GM12878 (cell line): ENCODE data around the gene NXF2. TPM values are rescaled to one million over a fixed set of nuclear protein-coding genes. Genes with fewer than 3 reads are reported as not detected.

ENCODE experiments used
- ATAC-seq: fragments of 200-7000 bp; cut with Tn5 transposase; 3 replicates; pipeline ENCODE4 v1.9.1; 2020; ENCODE audit warnings: mild to moderate bottlenecking, moderate library complexity
- BruUV-seq: library from RNA; stranded (reverse); fragments of 400-500 nt; replicated peaks from 2 replicates; lab custom pipeline; 2021; lab: Mats Ljungman, UMichigan
- CTCF ChIA-PET: fragments of 300-600 bp; sonication (Branson Sonifier 250); formaldehyde crosslinking; extraction: SDS; loops from one replicate; lab custom pipeline; 2021; ENCODE audit warnings: inconsistent platforms; lab: Yijun Ruan, JAX
- POLR2A ChIA-PET: fragments of 350-600 bp; formaldehyde crosslinking; extraction: SDS; loops from one replicate; lab custom pipeline; 2021; ENCODE audit warnings: inconsistent platforms; lab: Charles Lee
- RAD21 ChIA-PET: fragments of 300-600 bp; sonication (Branson Sonifier 250); formaldehyde crosslinking; loops from one replicate; lab custom pipeline; 2023; ENCODE audit warnings: antibody characterized with exemption; ENCODE audit not compliant: unreplicated experiment; lab: Charles Lee
- SMC1A ChIA-PET: fragments of 300-600 bp; sonication (Branson Sonifier 250); formaldehyde crosslinking; loops from one replicate; lab custom pipeline; 2023; ENCODE audit not compliant: unreplicated experiment, uncharacterized antibody; lab: Charles Lee
- DNase-seq: peaks from one replicate; pipeline ENCODE4 v3.0.0-alpha.2; 2011; ENCODE audit warnings: low read depth, low spot score
- FAIRE-seq: peaks from 3 replicates; lab custom pipeline; 2011; peaks lifted over from hg19 to GRCh38; lab: Jason Lieb, UNC
- H2AFZ ChIP-seq: 2 replicates; pipeline ENCODE4 v1.6.0; 2011; ENCODE audit warnings: low read depth, low read length, control low read depth; ENCODE audit not compliant: control insufficient read depth
- H3K27ac ChIP-seq: 2 replicates; pipeline ENCODE4 v1.5.1; 2011; ENCODE audit warnings: control low read depth; ENCODE audit not compliant: control insufficient read depth, insufficient read depth
- H3K27me3 ChIP-seq, 2 experiments: replicated peaks in 1 of 2; 2 replicates each; pipeline versions ENCODE4 v1.6.0 to v1.6.1; 2011; ENCODE audit warnings: low read length in 1 of 2; ENCODE audit not compliant: control insufficient read depth in 2 of 2, insufficient read depth in 2 of 2
- H3K36me3 ChIP-seq, 2 experiments: 2 replicates each; pipeline ENCODE4 v1.5.1; 2011; ENCODE audit warnings: low read length in 1 of 2; ENCODE audit not compliant: control insufficient read depth in 2 of 2, insufficient read depth in 2 of 2
- H3K4me1 ChIP-seq: 2 replicates; pipeline ENCODE4 v1.6.1; 2011; ENCODE audit warnings: mild to moderate bottlenecking, low read length, moderate library complexity, mixed read lengths; ENCODE audit not compliant: control insufficient read depth, insufficient read depth
- H3K4me2 ChIP-seq: 2 replicates; pipeline ENCODE4 v1.6.0; 2011; ENCODE audit warnings: control low read depth; ENCODE audit not compliant: control insufficient read depth, insufficient read depth
- H3K4me3 ChIP-seq: fragments of 200-600 bp; sonication (generic); 2 replicates; pipeline ENCODE4 v1.5.1; 2016
- H3K79me2 ChIP-seq: 2 replicates; pipeline ENCODE4 v1.6.0; 2011; ENCODE audit warnings: low read length; ENCODE audit not compliant: control insufficient read depth, insufficient read depth
- H3K9ac ChIP-seq: 2 replicates; pipeline ENCODE4 v1.8.0; 2011; ENCODE audit warnings: low read length, control low read depth, mixed read lengths; ENCODE audit not compliant: control insufficient read depth, insufficient read depth
- H3K9me3 ChIP-seq: replicated peaks from 3 replicates; pipeline ENCODE4 v1.5.1; 2011; ENCODE audit warnings: mild to moderate bottlenecking, low read length; ENCODE audit not compliant: control insufficient read depth, insufficient read depth
- H4K20me1 ChIP-seq: 2 replicates; pipeline ENCODE4 v1.6.0; 2011; ENCODE audit not compliant: control insufficient read depth, insufficient read depth
- ATF7 ChIP-seq: fragments of 450-650 bp; IDR thresholded peaks from 2 replicates; pipeline ENCODE4 v1.6.1; 2016; ENCODE audit warnings: low read depth, mild to moderate bottlenecking
- CBX5 ChIP-seq: sonication (generic); IDR thresholded peaks from 2 replicates; pipeline ENCODE4 v1.6.1; 2016; ENCODE audit warnings: low read depth, moderate library complexity, mild to moderate bottlenecking, inconsistent platforms
- EED ChIP-seq: sonication (generic); IDR thresholded peaks from 2 replicates; pipeline ENCODE4 v1.6.1; 2016; ENCODE audit warnings: antibody characterized with exemption, low read depth
- EGR1 ChIP-seq, 2 experiments: IDR thresholded peaks; 1 replicate in 1 of 2; 2 replicates in 1 of 2; pipeline ENCODE4 v1.6.1; 2011 to 2012; ENCODE audit warnings: low read depth in 2 of 2, low read length in 2 of 2, borderline replicate concordance in 1 of 2, mild to moderate bottlenecking in 1 of 2, moderate library complexity in 1 of 2
- HDAC6 ChIP-seq: fragments of 200-600 bp; sonication (generic); IDR thresholded peaks from one replicate; pipeline ENCODE4 v1.8.0; 2017; ENCODE audit warnings: antibody characterized with exemption; ENCODE audit not compliant: unreplicated experiment
- HDGF ChIP-seq: fragments of 450-650 bp; IDR thresholded peaks from 2 replicates; pipeline ENCODE4 v1.6.1; 2016; ENCODE audit warnings: antibody characterized with exemption
- IKZF2 ChIP-seq, 2 experiments: fragments of 450-650 bp; IDR thresholded peaks; 2 replicates each; pipeline ENCODE4 v1.6.1; 2017; ENCODE audit warnings: mild to moderate bottlenecking in 2 of 2, moderate library complexity in 2 of 2
- KDM1A ChIP-seq: fragments of 200-600 bp; sonication (generic); IDR thresholded peaks from 2 replicates; pipeline ENCODE4 v1.6.1; 2016; ENCODE audit warnings: borderline replicate concordance
- MTA3 ChIP-seq: IDR thresholded peaks from 2 replicates; pipeline ENCODE4 v1.6.1; 2012; ENCODE audit warnings: low read length, inconsistent platforms, borderline replicate concordance
- MYB ChIP-seq: fragments of 150-350 bp; IDR thresholded peaks from 2 replicates; pipeline ENCODE4 v1.6.1; 2014; ENCODE audit warnings: mild to moderate bottlenecking, low read depth, low read length, borderline replicate concordance
- NBN ChIP-seq: fragments of 450-650 bp; IDR thresholded peaks from 2 replicates; pipeline ENCODE4 v1.6.1; 2016
- NR2C2 ChIP-seq: IDR thresholded peaks from 2 replicates; pipeline ENCODE4 v1.6.1; 2011; ENCODE audit warnings: borderline replicate concordance, low read depth; ENCODE audit not compliant: control insufficient read depth, insufficient read length
- NR2F1 ChIP-seq: fragments of 450-650 bp; conservative IDR thresholded peaks from 2 replicates; pipeline ENCODE4 v1.6.1; 2017; ENCODE audit warnings: mild to moderate bottlenecking
- PAX8 ChIP-seq: fragments of 450-650 bp; IDR thresholded peaks from 2 replicates; pipeline ENCODE4 v1.6.1; 2017; ENCODE audit warnings: mild to moderate bottlenecking, moderate library complexity
- POLR2AphosphoS5 ChIP-seq: IDR thresholded peaks from 2 replicates; pipeline ENCODE4 v1.6.1; 2011; ENCODE audit warnings: mild to moderate bottlenecking, low read length, inconsistent platforms
- SREBF2 ChIP-seq: IDR thresholded peaks from 2 replicates; pipeline ENCODE4 v1.6.1; 2012; ENCODE audit warnings: mild to moderate bottlenecking, low read length
- YBX1 ChIP-seq: fragments of 450-650 bp; IDR thresholded peaks from 2 replicates; pipeline ENCODE4 v1.6.1; 2016; ENCODE audit warnings: antibody characterized with exemption
- ZSCAN29 ChIP-seq: fragments of 450-650 bp; IDR thresholded peaks from 2 replicates; pipeline ENCODE4 v1.6.1; 2017; ENCODE audit warnings: mild to moderate bottlenecking, moderate library complexity
- WGBS: methylation state at CpG from one replicate; pipeline ENCODE4 v1.1.6; 2016; ENCODE audit warnings: low lambda C conversion rate; ENCODE audit not compliant: insufficient replicate concordance, insufficient coverage; ENCODE audit errors: missing lambda C conversion rate; 5-methylcytosine and 5-hydroxymethylcytosine counted together
- in situ Hi-C: fragments of 300-500 bp; cut with MboI; formaldehyde crosslinking; loops from 9 replicates; pipeline ENCODE4 v1.14.3; 2018; ENCODE audit warnings: mixed read lengths
- intact Hi-C: fragments of 100-400 bp; cut with micrococcal nuclease; formaldehyde crosslinking; loops from one replicate; pipeline ENCODE4 v1.14.2; 2022; ENCODE audit not compliant: unreplicated experiment
- polyA plus RNA-seq, 11 experiments: library from polyadenylated mRNA; depleted of rRNA in 4 of 11; unstranded in 6 of 11; stranded (reverse) in 5 of 11; fragments of >200 nt; fragmentation: Nextera tagmentation in 4 of 11; fragmentation: Illumina TruSeq in 1 of 11; extraction: Ambion mirVana in 4 of 11; extraction: Trizol in 1 of 11; gene quantifications; 1 replicate in 1 of 11; 2 replicates in 10 of 11; pipeline versions ENCODE4 v1.2.1 to v1.2.3, GENCODE V29; 2011 to 2016; ENCODE audit warnings: inconsistent platforms in 2 of 11, missing spikeins in 2 of 11, low read depth in 1 of 11
- total RNA-seq, 4 experiments: library from RNA; depleted of rRNA in 3 of 4; stranded (reverse); fragments of >200 nt in 3 of 4; fragmentation: Illumina TruSeq in 1 of 4; extraction: Trizol in 1 of 4; gene quantifications; 2 replicates each; pipeline versions ENCODE4 v1.2.1 to v1.2.3, GENCODE V29; 2013 to 2021
- TF ChIP-seq, protein P1 (sequence below): fragments of 450-650 bp; IDR thresholded peaks from 2 replicates; pipeline ENCODE4 v1.6.1; 2017; ENCODE audit warnings: mild to moderate bottlenecking, moderate library complexity
- TF ChIP-seq, protein P2 (sequence below): fragments of 450-650 bp; IDR thresholded peaks from 2 replicates; pipeline ENCODE4 v1.6.1; 2018; ENCODE audit warnings: borderline replicate concordance, mild to moderate bottlenecking; ENCODE audit not compliant: partially characterized antibody

Gene NXF2
- total and polyA plus RNA-seq, 10 of the 15 experiments (the other 5 are each of a cell fraction or from before 2014, with no cell fraction given): not detected

DNA sequence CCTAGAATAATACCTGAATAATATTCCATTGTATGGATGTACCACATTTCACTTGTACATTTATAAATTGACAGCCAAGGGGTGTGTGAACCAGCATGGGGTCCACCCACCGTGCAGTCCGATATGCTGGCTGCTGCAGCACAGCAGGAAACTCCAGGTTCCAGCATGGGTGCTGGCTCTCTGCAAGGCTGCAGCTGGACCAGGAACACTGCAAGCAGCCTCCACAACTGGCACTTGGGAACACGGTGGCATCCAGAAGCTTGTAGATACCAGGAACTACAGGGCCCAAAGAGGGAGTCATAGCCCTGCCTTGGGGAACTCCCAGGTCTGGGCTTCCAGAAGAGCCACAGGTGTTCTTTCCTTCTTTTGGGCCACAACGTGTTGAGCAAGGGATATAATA lies 91.2 kb downstream of the NXF2 start:
- RAD21 ChIA-PET: no interaction called here

More for the DNA sequence above, 91.2 kb downstream of the NXF2 start:
- POLR2A ChIA-PET: no interaction called here
- Histone ChIP-seq H3K36me3 (no peaks in the 10 kb centered on the region), H2AFZ (no peak overlapping the region), H3K4me3 (no peak overlapping the region), H3K9me3 (no peaks in the 10 kb centered on the region), H3K27ac (no peak overlapping the region), H3K4me1 (no peaks in the 10 kb centered on the region), H3K79me2 (no peaks in the 10 kb centered on the region), H4K20me1 (no peaks in the 10 kb centered on the region), H3K27me3 (no peaks in the 10 kb centered on the region), H3K4me2 (no peak overlapping the region), H3K9ac (no peak overlapping the region)
- no peak for DNase-seq
- WGBS: 12% methylated on average over 4 of the region's 4 CpGs
- no peak for TF ChIP-seq MYB
- TF ChIP-seq CBX5: no peak
- no peak for TF ChIP-seq NBN
- no peak for TF ChIP-seq HDGF
- no peak for TF ChIP-seq MTA3
- no peak for TF ChIP-seq EED
- TF ChIP-seq HDAC6: no peak
- TF ChIP-seq NR2F1: no peak
- TF ChIP-seq, protein P1, sequence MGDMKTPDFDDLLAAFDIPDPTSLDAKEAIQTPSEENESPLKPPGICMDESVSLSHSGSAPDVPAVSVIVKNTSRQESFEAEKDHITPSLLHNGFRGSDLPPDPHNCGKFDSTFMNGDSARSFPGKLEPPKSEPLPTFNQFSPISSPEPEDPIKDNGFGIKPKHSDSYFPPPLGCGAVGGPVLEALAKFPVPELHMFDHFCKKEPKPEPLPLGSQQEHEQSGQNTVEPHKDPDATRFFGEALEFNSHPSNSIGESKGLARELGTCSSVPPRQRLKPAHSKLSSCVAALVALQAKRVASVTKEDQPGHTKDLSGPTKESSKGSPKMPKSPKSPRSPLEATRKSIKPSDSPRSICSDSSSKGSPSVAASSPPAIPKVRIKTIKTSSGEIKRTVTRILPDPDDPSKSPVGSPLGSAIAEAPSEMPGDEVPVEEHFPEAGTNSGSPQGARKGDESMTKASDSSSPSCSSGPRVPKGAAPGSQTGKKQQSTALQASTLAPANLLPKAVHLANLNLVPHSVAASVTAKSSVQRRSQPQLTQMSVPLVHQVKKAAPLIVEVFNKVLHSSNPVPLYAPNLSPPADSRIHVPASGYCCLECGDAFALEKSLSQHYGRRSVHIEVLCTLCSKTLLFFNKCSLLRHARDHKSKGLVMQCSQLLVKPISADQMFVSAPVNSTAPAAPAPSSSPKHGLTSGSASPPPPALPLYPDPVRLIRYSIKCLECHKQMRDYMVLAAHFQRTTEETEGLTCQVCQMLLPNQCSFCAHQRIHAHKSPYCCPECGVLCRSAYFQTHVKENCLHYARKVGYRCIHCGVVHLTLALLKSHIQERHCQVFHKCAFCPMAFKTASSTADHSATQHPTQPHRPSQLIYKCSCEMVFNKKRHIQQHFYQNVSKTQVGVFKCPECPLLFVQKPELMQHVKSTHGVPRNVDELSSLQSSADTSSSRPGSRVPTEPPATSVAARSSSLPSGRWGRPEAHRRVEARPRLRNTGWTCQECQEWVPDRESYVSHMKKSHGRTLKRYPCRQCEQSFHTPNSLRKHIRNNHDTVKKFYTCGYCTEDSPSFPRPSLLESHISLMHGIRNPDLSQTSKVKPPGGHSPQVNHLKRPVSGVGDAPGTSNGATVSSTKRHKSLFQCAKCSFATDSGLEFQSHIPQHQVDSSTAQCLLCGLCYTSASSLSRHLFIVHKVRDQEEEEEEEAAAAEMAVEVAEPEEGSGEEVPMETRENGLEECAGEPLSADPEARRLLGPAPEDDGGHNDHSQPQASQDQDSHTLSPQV: no peak
- no peak for TF ChIP-seq NR2C2
- TF ChIP-seq KDM1A: no peak
- no peak for TF ChIP-seq ZSCAN29
- TF ChIP-seq, protein P2, sequence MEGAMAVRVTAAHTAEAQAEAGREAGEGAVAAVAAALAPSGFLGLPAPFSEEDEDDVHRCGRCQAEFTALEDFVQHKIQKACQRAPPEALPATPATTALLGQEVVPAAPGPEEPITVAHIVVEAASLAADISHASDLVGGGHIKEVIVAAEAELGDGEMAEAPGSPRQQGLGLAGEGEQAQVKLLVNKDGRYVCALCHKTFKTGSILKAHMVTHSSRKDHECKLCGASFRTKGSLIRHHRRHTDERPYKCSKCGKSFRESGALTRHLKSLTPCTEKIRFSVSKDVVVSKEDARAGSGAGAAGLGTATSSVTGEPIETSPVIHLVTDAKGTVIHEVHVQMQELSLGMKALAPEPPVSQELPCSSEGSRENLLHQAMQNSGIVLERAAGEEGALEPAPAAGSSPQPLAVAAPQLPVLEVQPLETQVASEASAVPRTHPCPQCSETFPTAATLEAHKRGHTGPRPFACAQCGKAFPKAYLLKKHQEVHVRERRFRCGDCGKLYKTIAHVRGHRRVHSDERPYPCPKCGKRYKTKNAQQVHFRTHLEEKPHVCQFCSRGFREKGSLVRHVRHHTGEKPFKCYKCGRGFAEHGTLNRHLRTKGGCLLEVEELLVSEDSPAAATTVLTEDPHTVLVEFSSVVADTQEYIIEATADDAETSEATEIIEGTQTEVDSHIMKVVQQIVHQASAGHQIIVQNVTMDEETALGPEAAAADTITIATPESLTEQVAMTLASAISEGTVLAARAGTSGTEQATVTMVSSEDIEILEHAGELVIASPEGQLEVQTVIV: no peak
- TF ChIP-seq EGR1 (IDR thresholded peaks at IDR 0.05; ENCODE audit: borderline replicate concordance in 1 of 2, low read depth in 2 of 2, low read length in 2 of 2): no peak
- no peak for TF ChIP-seq YBX1
- TF ChIP-seq ATF7: no peak
- no peak for TF ChIP-seq PAX8
- TF ChIP-seq POLR2AphosphoS5: no peak
- TF ChIP-seq IKZF2 (IDR thresholded peaks at IDR 0.05): no peak
- no peak for TF ChIP-seq SREBF2
- CTCF ChIA-PET: no interaction called here
- in situ Hi-C loops (no loop called here), intact Hi-C loops (no loop called here)
- no peak for FAIRE-seq
- BruUV-seq: no TSS peak
- SMC1A ChIA-PET: no interaction called here
- no peak for ATAC-seq
